Body of pancreas (tissue), 4 donors: ENCODE measurements around the gene IFI30. TPM values are rescaled to one million over a fixed set of nuclear protein-coding genes. Genes with fewer than 3 reads are reported as not detected.

Experiments
- ATAC-seq: fragments of 150-250 bp; one replicate; pipeline ENCODE4 v1.9.1; 2016
- DNase-seq, 4 donors: peaks; one replicate each; pipeline ENCODE4 v3.0.0-alpha.2; 2019
- H3K27ac ChIP-seq, 4 donors: fragments of 200-600 bp; sonication (generic); 1 replicate in 3 of 4; 2 replicates in 1 of 4; pipeline versions ENCODE4 v1.5.1 to v1.6.1; 2016 to 2019; ENCODE audit warnings: mild to moderate bottlenecking in 1 of 4, mixed read lengths in 1 of 4, moderate library complexity in 1 of 4
- H3K27me3 ChIP-seq, 2 donors: fragments of 200-600 bp; sonication (generic); one replicate each; pipeline ENCODE4 v1.6.0; 2016; ENCODE audit warnings: mild to moderate bottlenecking in 1 of 2
- H3K36me3 ChIP-seq, 2 donors: fragments of 200-600 bp; sonication (generic); replicated peaks in 1 of 2; 2 replicates each; pipeline ENCODE4 v1.5.1; 2016; ENCODE audit warnings: low read depth in 2 of 2; ENCODE audit not compliant: insufficient read depth in 1 of 2
- H3K4me1 ChIP-seq: fragments of 200-600 bp; sonication (generic); one replicate; pipeline ENCODE4 v1.6.0; 2016
- H3K4me3 ChIP-seq, 2 donors: fragments of 200-600 bp; sonication (generic); 1 replicate in 1 of 2; 2 replicates in 1 of 2; pipeline ENCODE4 v1.5.1; 2016 to 2019
- H3K9me3 ChIP-seq, 3 donors: fragments of 200-600 bp; sonication (generic); 1 replicate in 2 of 3; 2 replicates in 1 of 3; pipeline ENCODE4 v1.5.1; 2016
- CTCF ChIP-seq, 7 experiments: fragments of 450-650 bp in 4 of 7; fragments of 200-600 bp in 3 of 7; sonication (generic) in 3 of 7; IDR thresholded peaks; one replicate each; pipeline ENCODE4 v1.5.1; 2016 to 2019; ENCODE audit warnings: antibody characterized with exemption in 7 of 7
- POLR2A ChIP-seq, 3 donors: fragments of 450-650 bp; IDR thresholded peaks; one replicate each; pipeline ENCODE4 v1.6.1; 2016; ENCODE audit warnings: antibody characterized with exemption in 3 of 3, mild to moderate bottlenecking in 2 of 3
- WGBS, 2 donors: methylation state at CpG; one replicate each; pipeline ENCODE4 v1.1.5; 2017; 5-methylcytosine and 5-hydroxymethylcytosine counted together
- intact Hi-C: fragments of 100-400 bp; cut with DNase I; formaldehyde crosslinking; loops from one replicate; pipeline ENCODE4 v1.15.1; 2023
- total RNA-seq, 2 donors: library from RNA; depleted of rRNA; stranded (reverse); fragments of >200 nt; gene quantifications; one replicate each; pipeline ENCODE4 v1.1.0, GENCODE V29; 2016

Gene IFI30
- total RNA-seq, 2 donors from 2014 or later = 30.3 to 32.9 TPM

GRCh38 chr19:18196511-18196845 lies 22.9 kb downstream of the IFI30 start:
- TF ChIP-seq CTCF (IDR thresholded peaks at IDR 0.05) = no peak
- no peak for TF ChIP-seq POLR2A (IDR thresholded peaks at IDR 0.05)
- H3K4me1 ChIP-seq = peaks cover 15% of the 10 kb centered on the region
- ATAC-seq (no peak), DNase-seq (no peak)
- H3K9me3 ChIP-seq = no peaks in the 10 kb centered on the region
- no peaks in the 10 kb centered on the region for H3K36me3 ChIP-seq
- no peaks in the 10 kb centered on the region for H3K27me3 ChIP-seq
- 80 to 87% methylated on average over 6 to 7 of the region's 7 CpGs for WGBS, 2 donors
- H3K4me3 ChIP-seq = no peak overlapping the region
- H3K27ac ChIP-seq = no peak overlapping the region
- intact Hi-C loops = no loop called here

- Histone ChIP-seq H3K9me3 (no peaks in the 10 kb centered on the region), H3K36me3 (no peaks in the 10 kb centered on the region), H3K4me3 (no peak overlapping the region), H3K4me1 (peaks cover 12% of the 10 kb centered on the region), H3K27me3 (no peaks in the 10 kb centered on the region), H3K27ac (no peak overlapping the region)
- ATAC-seq = no peak
- no peak for DNase-seq
- TF ChIP-seq CTCF (IDR thresholded peaks at IDR 0.05) = no peak
- no peak for TF ChIP-seq POLR2A (IDR thresholded peaks at IDR 0.05)
- intact Hi-C loops = no loop called here
- WGBS, 2 donors = 89 to 90% methylated on average over 18 of the region's 18 CpGs
These were observed 23.7 kb downstream of the IFI30 start for GRCh38 chr19:18197306-18197705.

GRCh38 chr19:18197941-18198340 lies 24.3 kb downstream of the IFI30 start:
- H3K36me3 ChIP-seq = no peaks in the 10 kb centered on the region

GRCh38 chr19:18198374-18198773 lies 24.8 kb downstream of the IFI30 start:
- 88% methylated on average over 6 of the region's 6 CpGs for WGBS, 2 donors
- intact Hi-C loops = no loop called here

More at GRCh38 chr19:18197941-18198340, 24.3 kb downstream of the IFI30 start:
- peaks cover 18% of the 10 kb centered on the region for H3K4me1 ChIP-seq
- H3K27ac ChIP-seq = no peak overlapping the region
- ATAC-seq (no peak), DNase-seq (no peak)
- H3K4me3 ChIP-seq = no peak overlapping the region
- intact Hi-C loops = no loop called here
- 75 to 78% methylated on average over 6 of the region's 6 CpGs for WGBS, 2 donors
- H3K27me3 ChIP-seq = no peaks in the 10 kb centered on the region
- TF ChIP-seq CTCF (IDR thresholded peaks at IDR 0.05) (no peak), POLR2A (IDR thresholded peaks at IDR 0.05) (no peak)
- H3K9me3 ChIP-seq = no peaks in the 10 kb centered on the region

More at GRCh38 chr19:18198374-18198773, 24.8 kb downstream of the IFI30 start:
- TF ChIP-seq CTCF (IDR thresholded peaks at IDR 0.05) (no peak), POLR2A (IDR thresholded peaks at IDR 0.05) (no peak)
- Histone ChIP-seq H3K4me3 (no peak overlapping the region), H3K9me3 (no peaks in the 10 kb centered on the region), H3K36me3 (no peaks in the 10 kb centered on the region), H3K27me3 (no peaks in the 10 kb centered on the region), H3K4me1 (peaks cover 22% of the 10 kb centered on the region), H3K27ac (no peak overlapping the region)
- DNase-seq (no peak), ATAC-seq (no peak)
